HEK293T (cell line): Measurements from ENCODE around the gene NRG2.

Source experiments
- ARNT ChIP-seq: fragments of 450-650 bp; IDR thresholded peaks from 2 replicates; pipeline ENCODE4 v1.6.1; 2017; ENCODE audit warnings: mild to moderate bottlenecking
- BHLHE40 ChIP-seq: fragments of 450-650 bp; IDR thresholded peaks from 2 replicates; pipeline ENCODE4 v1.6.1; 2016; ENCODE audit warnings: mild to moderate bottlenecking, moderate library complexity, borderline replicate concordance
- CTBP1 ChIP-seq: fragments of 450-650 bp; IDR thresholded peaks from 2 replicates; pipeline ENCODE4 v1.6.1; 2016; ENCODE audit warnings: borderline replicate concordance
- ELF4 ChIP-seq: fragments of 450-650 bp; IDR thresholded peaks from 2 replicates; pipeline ENCODE4 v1.6.1; 2017; ENCODE audit warnings: antibody characterized with exemption
- FOXA1 ChIP-seq: fragments of 450-650 bp; IDR thresholded peaks from 2 replicates; pipeline ENCODE4 v1.6.1; 2016; ENCODE audit warnings: mild to moderate bottlenecking
- FOXK2 ChIP-seq: fragments of 450-650 bp; IDR thresholded peaks from 2 replicates; pipeline ENCODE4 v1.6.1; 2016; ENCODE audit warnings: mild to moderate bottlenecking
- FOXM1 ChIP-seq: fragments of 450-650 bp; IDR thresholded peaks from 2 replicates; pipeline ENCODE4 v1.6.1; 2017; ENCODE audit warnings: mild to moderate bottlenecking, borderline replicate concordance
- HDGF ChIP-seq: fragments of 450-650 bp; IDR thresholded peaks from 2 replicates; pipeline ENCODE4 v1.6.1; 2017; ENCODE audit warnings: antibody characterized with exemption, borderline replicate concordance
- L3MBTL2 ChIP-seq: fragments of 450-650 bp; conservative IDR thresholded peaks from 2 replicates; pipeline ENCODE4 v1.6.1; 2016; ENCODE audit warnings: mild to moderate bottlenecking
- NFRKB ChIP-seq: fragments of 450-650 bp; IDR thresholded peaks from 2 replicates; pipeline ENCODE4 v1.6.1; 2016; ENCODE audit warnings: mild to moderate bottlenecking, moderate library complexity
- SP1 ChIP-seq: fragments of 450-650 bp; IDR thresholded peaks from 2 replicates; pipeline ENCODE4 v1.6.1; 2017
- SUZ12 ChIP-seq: fragments of 450-650 bp; IDR thresholded peaks from 2 replicates; pipeline ENCODE4 v1.6.1; 2016; ENCODE audit warnings: mild to moderate bottlenecking
- TARDBP ChIP-seq: fragments of 450-650 bp; IDR thresholded peaks from 2 replicates; pipeline ENCODE4 v1.6.1; 2016
- TF ChIP-seq, protein P1 (sequence below): fragments of 450-650 bp; IDR thresholded peaks from 2 replicates; pipeline ENCODE4 v1.6.1; 2016

DNA sequence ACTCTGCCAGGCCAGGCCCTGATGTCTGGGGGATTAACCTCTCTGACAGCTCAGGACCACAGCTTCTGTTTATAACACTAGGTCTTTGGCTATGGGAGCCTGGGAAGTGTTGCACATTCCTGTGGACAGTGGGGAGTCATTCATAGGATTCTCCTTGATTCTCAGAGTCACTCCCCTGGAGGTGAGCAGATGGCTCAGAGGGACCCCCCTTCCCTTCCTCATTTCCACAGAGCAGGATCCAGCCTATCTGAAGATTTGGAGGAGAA, 60.2 kb downstream of the NRG2 start:
- TF ChIP-seq FOXA1 (no peak), SP1 (no peak), ELF4 (no peak), NFRKB (no peak), ARNT (no peak), HDGF (no peak), TARDBP (no peak), CTBP1 (no peak), L3MBTL2 (no peak), BHLHE40 (no peak), FOXK2 (no peak), SUZ12 (no peak), FOXM1 (no peak)
- TF ChIP-seq, protein P1, sequence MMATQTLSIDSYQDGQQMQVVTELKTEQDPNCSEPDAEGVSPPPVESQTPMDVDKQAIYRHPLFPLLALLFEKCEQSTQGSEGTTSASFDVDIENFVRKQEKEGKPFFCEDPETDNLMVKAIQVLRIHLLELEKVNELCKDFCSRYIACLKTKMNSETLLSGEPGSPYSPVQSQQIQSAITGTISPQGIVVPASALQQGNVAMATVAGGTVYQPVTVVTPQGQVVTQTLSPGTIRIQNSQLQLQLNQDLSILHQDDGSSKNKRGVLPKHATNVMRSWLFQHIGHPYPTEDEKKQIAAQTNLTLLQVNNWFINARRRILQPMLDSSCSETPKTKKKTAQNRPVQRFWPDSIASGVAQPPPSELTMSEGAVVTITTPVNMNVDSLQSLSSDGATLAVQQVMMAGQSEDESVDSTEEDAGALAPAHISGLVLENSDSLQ = no peak
